ENCODE measurements around the gene SPTSSA.

DNA sequence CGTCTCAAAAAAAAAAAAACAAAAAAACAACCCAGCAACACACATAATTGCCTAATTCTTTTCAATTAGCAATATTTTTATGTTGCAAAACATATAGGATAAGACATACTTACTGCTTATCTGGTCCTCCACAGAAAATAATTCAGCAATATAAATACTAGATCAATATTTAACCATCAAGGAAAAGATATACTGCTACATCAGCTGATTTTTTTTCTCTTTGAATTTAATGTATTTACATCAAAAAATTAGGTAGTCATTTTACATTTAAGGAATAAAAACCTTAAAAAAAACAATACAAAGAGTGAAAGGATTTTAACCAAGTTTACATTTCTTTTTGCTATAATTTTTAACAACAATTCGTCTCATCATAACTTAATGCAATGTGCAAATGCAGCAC lies 28.1 kb downstream of the SPTSSA start:
- TF ChIP-seq, protein P1, sequence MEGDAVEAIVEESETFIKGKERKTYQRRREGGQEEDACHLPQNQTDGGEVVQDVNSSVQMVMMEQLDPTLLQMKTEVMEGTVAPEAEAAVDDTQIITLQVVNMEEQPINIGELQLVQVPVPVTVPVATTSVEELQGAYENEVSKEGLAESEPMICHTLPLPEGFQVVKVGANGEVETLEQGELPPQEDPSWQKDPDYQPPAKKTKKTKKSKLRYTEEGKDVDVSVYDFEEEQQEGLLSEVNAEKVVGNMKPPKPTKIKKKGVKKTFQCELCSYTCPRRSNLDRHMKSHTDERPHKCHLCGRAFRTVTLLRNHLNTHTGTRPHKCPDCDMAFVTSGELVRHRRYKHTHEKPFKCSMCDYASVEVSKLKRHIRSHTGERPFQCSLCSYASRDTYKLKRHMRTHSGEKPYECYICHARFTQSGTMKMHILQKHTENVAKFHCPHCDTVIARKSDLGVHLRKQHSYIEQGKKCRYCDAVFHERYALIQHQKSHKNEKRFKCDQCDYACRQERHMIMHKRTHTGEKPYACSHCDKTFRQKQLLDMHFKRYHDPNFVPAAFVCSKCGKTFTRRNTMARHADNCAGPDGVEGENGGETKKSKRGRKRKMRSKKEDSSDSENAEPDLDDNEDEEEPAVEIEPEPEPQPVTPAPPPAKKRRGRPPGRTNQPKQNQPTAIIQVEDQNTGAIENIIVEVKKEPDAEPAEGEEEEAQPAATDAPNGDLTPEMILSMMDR (IDR thresholded peaks at IDR 0.05; ENCODE audit: insufficient read depth, low read length, poor library complexity, severe bottlenecking): no peak
- TF ChIP-seq EZH2phosphoT487 (conservative IDR thresholded peaks at IDR 0.05; ENCODE audit: low read length): no peak
